ENCODE results near the gene SCN5A. TPM values are rescaled to one million over a fixed set of nuclear protein-coding genes. Genes with fewer than 3 reads are reported as not detected.

SCN5A gene
- polyA plus RNA-seq, 1 donor (not counting 4 experiments of a cell fraction or from before 2014, with no cell fraction given), result 0.26 TPM

- H3K9ac ChIP-seq (ENCODE audit: control insufficient read depth, extremely low read depth, insufficient read depth, low read length), result no peak overlapping the region
- FAIRE-seq (no peak), DNase-seq (ENCODE audit: low read depth, low spot score) (no peak)
- no peak overlapping the region for H2AFZ ChIP-seq (ENCODE audit: control insufficient read depth, low read length)
- no peak overlapping the region for H3K4me2 ChIP-seq (ENCODE audit: control insufficient read depth, extremely low read depth, insufficient read depth, low read depth, low read length)
- H3K79me2 ChIP-seq (ENCODE audit: control insufficient read depth, insufficient read depth, low read length), result no peaks in the 10 kb centered on the region
- dilution Hi-C loops (cut with MboI; ENCODE audit: extremely low pct_ligation_motif_present, low sequenced_read_pairs), result no loop called here
- H3K4me1 ChIP-seq (ENCODE audit: control insufficient read depth, extremely low read depth, insufficient read depth, low read length), result peaks cover 8% of the 10 kb centered on the region
- H4K20me1 ChIP-seq (ENCODE audit: control insufficient read depth, extremely low read depth, insufficient read depth, low read length), result no peaks in the 10 kb centered on the region
- no peak for TF ChIP-seq CTCF (optimal IDR thresholded peaks at IDR 0.05 in 1 of 3, IDR thresholded peaks at IDR 0.05 in 1 of 3, conservative IDR thresholded peaks at IDR 0.05 in 1 of 3; ENCODE audit: extremely low read depth in 1 of 3, insufficient read depth in 2 of 3, low read length in 3 of 3)
- no peak for TF ChIP-seq EZH2 (IDR thresholded peaks at IDR 0.05; ENCODE audit: low read length)
- no peaks in the 10 kb centered on the region for H3K9me3 ChIP-seq (ENCODE audit: control insufficient read depth, low read depth, low read length)
- no peak overlapping the region for H3K27ac ChIP-seq (ENCODE audit: control insufficient read depth, insufficient read depth, low read length)
- H3K4me3 ChIP-seq (ENCODE audit: control insufficient read depth in 2 of 3, extremely low read depth in 1 of 3, insufficient read depth in 2 of 3, low read depth in 1 of 3, low read length in 3 of 3), result no peak overlapping the region
- H3K27me3 ChIP-seq (ENCODE audit: control insufficient read depth, extremely low read depth, insufficient read depth, low read length), result no peaks in the 10 kb centered on the region
- no peaks in the 10 kb centered on the region for H3K36me3 ChIP-seq (ENCODE audit: control insufficient read depth in 2 of 2, extremely low read depth in 1 of 2, insufficient read depth in 2 of 2, low read length in 2 of 2)
- no peaks in the 10 kb centered on the region for H3K9me1 ChIP-seq (ENCODE audit: control insufficient read depth, extremely low read depth, insufficient read depth, low read length)
Observed at GRCh38 chr3:38533285-38533976, 116.1 kb downstream of the SCN5A start.

DNA sequence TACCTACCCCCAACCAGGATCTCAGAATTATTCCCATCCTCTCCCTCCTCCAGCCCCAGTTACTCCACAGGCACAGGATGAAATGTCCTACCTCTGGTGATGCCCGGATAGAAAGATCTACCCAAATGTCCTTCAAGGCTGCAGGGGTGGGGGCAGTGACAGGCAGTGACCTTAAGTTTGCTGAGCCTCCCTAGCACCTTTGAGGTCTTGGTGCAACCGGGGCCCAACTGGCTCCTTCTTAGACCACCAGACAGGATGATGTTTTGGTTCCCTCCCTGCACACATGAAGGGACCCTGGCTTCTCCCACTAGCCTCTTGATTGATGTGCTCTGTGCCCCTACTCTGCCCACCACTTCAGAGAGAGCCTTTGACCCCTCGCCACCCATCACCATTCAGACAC lies 117.0 kb downstream of the SCN5A start:
- no peak for DNase-seq (ENCODE audit: low read depth, low spot score)
- no peaks in the 10 kb centered on the region for H3K27me3 ChIP-seq (ENCODE audit: control insufficient read depth, extremely low read depth, insufficient read depth, low read length)
- no peaks in the 10 kb centered on the region for H3K9me3 ChIP-seq (ENCODE audit: control insufficient read depth, low read depth, low read length)
- H3K27ac ChIP-seq (ENCODE audit: control insufficient read depth, insufficient read depth, low read length), result no peak overlapping the region
- H3K36me3 ChIP-seq (ENCODE audit: control insufficient read depth in 2 of 2, extremely low read depth in 1 of 2, insufficient read depth in 2 of 2, low read length in 2 of 2), result no peaks in the 10 kb centered on the region
- dilution Hi-C loops (cut with MboI; ENCODE audit: extremely low pct_ligation_motif_present, low sequenced_read_pairs), result no loop called here
- H3K4me1 ChIP-seq (ENCODE audit: control insufficient read depth, extremely low read depth, insufficient read depth, low read length), result peaks cover 8% of the 10 kb centered on the region
- TF ChIP-seq EZH2 (IDR thresholded peaks at IDR 0.05; ENCODE audit: low read length) (no peak), CTCF (optimal IDR thresholded peaks at IDR 0.05 in 1 of 3, IDR thresholded peaks at IDR 0.05 in 1 of 3, conservative IDR thresholded peaks at IDR 0.05 in 1 of 3; ENCODE audit: extremely low read depth in 1 of 3, insufficient read depth in 2 of 3, low read length in 3 of 3) (no peak)
- no peaks in the 10 kb centered on the region for H4K20me1 ChIP-seq (ENCODE audit: control insufficient read depth, extremely low read depth, insufficient read depth, low read length)
- FAIRE-seq, result no peak
- H3K4me3 ChIP-seq (ENCODE audit: control insufficient read depth in 2 of 3, extremely low read depth in 1 of 3, insufficient read depth in 2 of 3, low read depth in 1 of 3, low read length in 3 of 3), result no peak overlapping the region
- no peak overlapping the region for H3K4me2 ChIP-seq (ENCODE audit: control insufficient read depth, extremely low read depth, insufficient read depth, low read depth, low read length)
- no peak overlapping the region for H3K9ac ChIP-seq (ENCODE audit: control insufficient read depth, extremely low read depth, insufficient read depth, low read length)
- no peaks in the 10 kb centered on the region for H3K79me2 ChIP-seq (ENCODE audit: control insufficient read depth, insufficient read depth, low read length)
- no peaks in the 10 kb centered on the region for H3K9me1 ChIP-seq (ENCODE audit: control insufficient read depth, extremely low read depth, insufficient read depth, low read length)
- H2AFZ ChIP-seq (ENCODE audit: control insufficient read depth, low read length), result no peak overlapping the region
